ENCODE measurements around the gene CDK2. TPM values are rescaled to one million over a fixed set of nuclear protein-coding genes. Genes with fewer than 3 reads are reported as not detected.
"Not testable (repeated sequence)": the region's sequence is repeated elsewhere in the genome, so short reads cannot be mapped to it uniquely, and the experiment has no call there.

The CDK2 gene
- total and polyA plus RNA-seq, 8 donors, result 5.7 to 19.8 (median 9.7) TPM

DNA sequence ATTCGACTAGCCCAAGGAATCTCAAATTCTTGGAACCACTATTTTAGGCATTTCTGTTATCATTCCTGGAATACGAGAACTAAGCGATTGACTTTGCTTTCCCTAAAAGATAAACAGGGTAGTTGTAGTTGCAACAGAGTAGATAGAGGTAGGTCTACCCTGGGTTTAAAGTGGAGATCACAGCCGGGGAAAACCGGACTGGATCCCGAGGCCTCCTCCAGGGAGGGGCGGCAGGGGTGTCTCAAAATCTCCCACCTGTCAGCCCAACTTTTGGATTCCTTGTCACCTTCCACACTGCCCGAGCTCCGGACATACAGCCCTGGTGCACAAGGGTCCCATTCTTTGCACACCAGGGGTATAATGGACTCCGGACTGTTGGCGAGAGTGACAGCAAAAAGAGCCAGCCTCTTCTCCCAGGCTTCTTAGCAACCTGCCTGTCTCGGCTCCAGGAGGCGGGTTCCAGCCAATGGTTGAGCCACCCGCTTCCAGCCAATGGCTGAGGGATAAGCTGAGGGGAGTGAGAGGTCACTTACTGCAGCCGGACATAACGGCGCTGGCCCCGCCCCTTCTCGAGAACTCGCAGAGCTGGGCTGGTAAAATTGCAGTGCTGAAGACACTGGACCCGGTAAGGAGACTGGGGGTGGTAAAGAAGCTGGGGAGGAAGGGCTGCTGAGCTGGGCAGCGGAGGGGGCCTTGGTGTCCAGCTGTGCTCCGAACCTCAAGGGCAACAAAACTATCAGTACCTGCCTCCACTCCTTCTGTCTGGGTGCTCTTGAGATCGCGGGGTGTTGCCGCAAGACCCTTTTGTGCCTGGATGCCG, 30.3 kb downstream of the CDK2 start, which contains the start of gene SUOX:
TSS of gene SUOX (plus strand) at position 562 of the 820 bp plus-strand sequence. CDS start 4,946 bp downstream, outside the sequence.
- intact Hi-C loops (cut with DNase I), result loop anchor here in 1 of 3 donors (5.0 kb wide), 1 partner anchor 40 kb away; no protein-coding TSS in a partner anchor
- WGBS, 2 donors, result 0 to 1% methylated on average over 27 of the region's 27 CpGs
- Histone ChIP-seq H3K27me3 (no peaks in the 10 kb centered on the region), H3K36me3 (peaks cover 0 to 22% (median 18%) of the 10 kb centered on the region in 3 donors), H3K27ac (peak within 1 kb of the TSS; percentile 61 to 83 (median 68)), H3K9me3 (no peaks in the 10 kb centered on the region), H3K4me1 (peaks cover 0 to 17% (median 5%) of the 10 kb centered on the region in 3 donors), H3K4me3 (peak within 1 kb of the TSS; percentile 44 to 67 (median 65))
- FAIRE-seq, result peak; percentile 90
- ATAC-seq, result peak; percentile 98 to 99 (median 99)
- DNase-seq, result peak; percentile 90 to 98 (median 97)
- TF ChIP-seq CTCF (IDR thresholded peaks at IDR 0.05), result no peak

- WGBS, 2 donors, result 1 to 2% methylated on average over 5 of the region's 5 CpGs
- peak in 1 of 6 donors; percentile 38 for DNase-seq
- Histone ChIP-seq H3K9me3 (no peaks in the 10 kb centered on the region), H3K4me3 (peak overlapping the region; percentile 44 to 67 (median 65)), H3K36me3 (peaks cover 0 to 16% (median 12%) of the 10 kb centered on the region in 3 donors), H3K4me1 (peaks cover 0 to 17% (median 5%) of the 10 kb centered on the region in 3 donors), H3K27me3 (no peaks in the 10 kb centered on the region), H3K27ac (peak overlapping the region; percentile 61 to 83 (median 68))
- intact Hi-C loops (cut with DNase I), result loop anchor here in 1 of 3 donors (5.0 kb wide), 1 partner anchor 40 kb away; no protein-coding TSS in a partner anchor
- TF ChIP-seq CTCF (IDR thresholded peaks at IDR 0.05), result no peak
- peak; percentile 10 to 44 (median 31) for ATAC-seq
- no peak for FAIRE-seq
Observed at GRCh38 chr12:55997535-55997859, 30.9 kb downstream of the CDK2 start.

- H3K9me3 ChIP-seq, H3K4me3 ChIP-seq, DNase-seq, H3K27me3 ChIP-seq, ATAC-seq, H3K27ac ChIP-seq, H3K36me3 ChIP-seq, FAIRE-seq: not testable (repeated sequence)
- H3K4me1 ChIP-seq, result peaks cover 0 to 17% (median 5%) of the 10 kb centered on the region in 3 donors
- intact Hi-C loops (cut with DNase I), result loop anchor here in 1 of 3 donors (5.0 kb wide), 1 partner anchor 38 kb away; no protein-coding TSS in a partner anchor
- 73 to 74% methylated on average over 6 of the region's 6 CpGs for WGBS, 2 donors
Observed at GRCh38 chr12:55999522-55999921, 32.9 kb downstream of the CDK2 start.

DNA sequence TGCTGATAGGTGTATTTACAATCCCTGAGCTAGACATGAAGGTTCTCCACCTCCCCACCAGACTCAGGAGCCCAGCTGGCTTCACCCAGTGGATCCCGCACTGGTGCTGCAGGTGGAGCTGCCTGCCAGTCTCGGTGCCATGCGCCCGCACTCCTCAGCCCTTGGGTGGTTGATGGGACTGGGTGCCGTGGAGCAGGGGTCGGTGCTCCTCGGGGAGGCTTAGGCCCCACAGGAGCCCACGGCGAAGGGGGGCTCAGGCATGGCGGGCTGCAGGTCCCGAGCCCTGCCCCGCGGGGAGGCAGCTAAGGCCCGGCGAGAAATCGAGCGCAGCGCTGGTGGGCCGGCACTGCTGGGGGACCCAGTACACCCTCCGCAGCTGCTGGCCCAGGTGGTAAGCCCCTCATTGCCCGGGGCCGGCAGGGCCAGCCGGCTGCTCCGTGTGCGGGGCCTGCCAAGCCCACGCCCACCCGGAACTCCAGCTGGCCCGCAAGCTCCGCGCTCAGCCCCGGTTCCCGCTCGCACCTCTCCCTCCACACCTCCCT, 33.4 kb downstream of the CDK2 start:
- peaks cover 0 to 17% (median 5%) of the 10 kb centered on the region in 3 donors for H3K4me1 ChIP-seq
- intact Hi-C loops (cut with DNase I), result loop anchor here in 1 of 3 donors (5.0 kb wide), 1 partner anchor 37 kb away; no protein-coding TSS in a partner anchor
- WGBS, 2 donors, result 95 to 96% methylated on average over 21 to 33 of the region's 33 CpGs
- not testable (repeated sequence) for ATAC-seq, H3K27ac ChIP-seq, H3K9me3 ChIP-seq, H3K27me3 ChIP-seq, H3K4me3 ChIP-seq, FAIRE-seq, H3K36me3 ChIP-seq, DNase-seq

GRCh38 chr12:56001487-56002100, 35.0 kb downstream of the CDK2 start:
- no peak for FAIRE-seq
- TF ChIP-seq CTCF (IDR thresholded peaks at IDR 0.05), result no peak

DNA sequence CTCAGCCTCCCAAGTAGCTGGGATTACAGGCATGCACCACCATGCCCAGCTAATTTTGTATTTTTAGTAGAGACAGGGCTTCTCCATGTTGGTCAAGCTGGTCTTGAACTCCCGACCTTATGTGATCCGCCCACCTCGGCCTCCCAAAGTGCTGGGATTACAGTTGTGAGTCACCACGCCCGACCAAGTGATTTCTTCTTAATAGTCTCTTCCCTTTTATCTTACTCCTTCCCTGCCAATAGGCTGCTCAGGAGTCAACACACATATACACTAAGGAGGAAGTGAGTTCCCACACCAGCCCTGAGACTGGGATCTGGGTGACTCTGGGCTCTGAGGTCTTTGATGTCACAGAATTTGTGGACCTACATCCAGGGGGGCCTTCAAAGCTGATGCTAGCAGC, 36.7 kb downstream of the CDK2 start:
- H3K36me3 ChIP-seq; H3K27ac ChIP-seq; FAIRE-seq; H3K4me1 ChIP-seq; H3K4me3 ChIP-seq; H3K27me3 ChIP-seq; H3K9me3 ChIP-seq; intact Hi-C loops (cut with DNase I); DNase-seq; ATAC-seq: not testable (repeated sequence)
- 85 to 91% methylated on average over 5 of the region's 5 CpGs for WGBS, 2 donors

More at GRCh38 chr12:56001487-56002100, 35.0 kb downstream of the CDK2 start:
- ATAC-seq (no peak), DNase-seq (no peak)
- Histone ChIP-seq H3K36me3 (peaks cover 0 to 4% (median 0%) of the 10 kb centered on the region in 3 donors), H3K27ac (peak overlapping the region in 2 of 4 donors; percentile 34 to 39), H3K4me1 (peaks cover 0 to 17% (median 5%) of the 10 kb centered on the region in 3 donors), H3K9me3 (no peaks in the 10 kb centered on the region), H3K4me3 (no peak overlapping the region), H3K27me3 (no peaks in the 10 kb centered on the region)
- WGBS, 2 donors, result 51 to 56% methylated on average over 7 of the region's 7 CpGs
- intact Hi-C loops (cut with DNase I), result no loop called here
